DND-41 (cell line): Measurements from ENCODE around the gene TSKS.

Source experiments
- CTCF ChIP-seq: IDR thresholded peaks from 2 replicates; pipeline ENCODE4 v1.5.1; 2012; ENCODE audit warnings: borderline replicate concordance, low read length, moderate library complexity, mild to moderate bottlenecking; ENCODE audit not compliant: poor library complexity, severe bottlenecking; ENCODE audit errors: extremely low read depth
- EZH2 ChIP-seq: IDR thresholded peaks from 3 replicates; pipeline ENCODE4 v1.6.1; 2012; ENCODE audit warnings: borderline replicate concordance, low read depth, mild to moderate bottlenecking, moderate library complexity, low read length, inconsistent platforms; ENCODE audit not compliant: severe bottlenecking

- TF ChIP-seq CTCF (no peak), EZH2 (no peak)
These were observed 58.0 kb downstream of the TSKS start for GRCh38 chr19:49704888-49705642.
